Kidney capillary endothelial cell (primary cell): Measurements from ENCODE around the gene PITPNC1.
"Not testable (repeated sequence)": the region's sequence is repeated elsewhere in the genome, so short reads cannot be mapped to it uniquely, and the experiment has no call there.

ENCODE experiments used
- DNase-seq: peaks from one replicate; pipeline ENCODE4 v3.0.0-alpha.2; 2018; ENCODE audit warnings: low spot score

PITPNC1 gene

DNA sequence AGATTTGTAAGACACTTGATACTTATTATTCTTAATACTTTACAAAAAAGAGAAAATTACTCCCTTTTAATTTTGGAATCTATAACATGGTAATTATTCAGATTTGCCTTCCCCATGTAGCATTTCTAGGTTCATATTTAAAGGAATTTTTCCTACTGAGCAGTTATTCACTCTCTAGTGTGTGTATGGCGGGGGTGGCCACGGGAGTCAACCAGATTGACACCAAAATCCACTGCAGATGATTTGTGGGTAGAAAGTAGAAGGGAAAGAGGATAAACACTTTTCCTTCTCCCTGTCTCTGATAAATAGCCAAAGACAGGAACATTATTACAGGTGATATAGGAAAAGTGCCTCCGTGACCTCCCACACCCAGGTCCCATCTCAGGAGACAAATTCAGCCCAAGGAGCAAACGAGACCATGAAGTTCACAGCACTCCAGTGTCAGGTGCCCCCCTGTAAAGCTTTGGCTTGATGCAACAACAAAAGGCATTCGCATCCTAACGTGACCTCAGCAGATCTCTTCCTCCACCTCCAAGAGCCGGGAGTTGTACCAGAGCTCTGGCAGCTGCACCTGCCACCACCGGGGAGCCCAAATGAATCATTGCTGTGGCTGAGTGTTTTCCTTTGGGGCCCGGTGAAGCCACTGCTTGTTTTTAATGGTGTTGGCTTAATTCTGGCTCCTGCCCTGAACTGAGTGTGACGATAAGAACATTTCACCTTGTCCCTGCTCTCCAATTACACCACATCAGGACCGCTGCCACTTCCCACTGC is 248.0 kb downstream of the PITPNC1 start:
- DNase-seq: no peak

- no peak for DNase-seq
Measured at GRCh38 chr17:67625971-67626370, 248.9 kb downstream of the PITPNC1 start.

GRCh38 chr17:67628580-67629013 is 251.5 kb downstream of the PITPNC1 start:
- no peak for DNase-seq

- DNase-seq: peak; percentile 17
Measured at GRCh38 chr17:67629971-67630320, 252.9 kb downstream of the PITPNC1 start.

GRCh38 chr17:67630836-67631235 is 253.8 kb downstream of the PITPNC1 start:
- DNase-seq: not testable (repeated sequence)

DNA sequence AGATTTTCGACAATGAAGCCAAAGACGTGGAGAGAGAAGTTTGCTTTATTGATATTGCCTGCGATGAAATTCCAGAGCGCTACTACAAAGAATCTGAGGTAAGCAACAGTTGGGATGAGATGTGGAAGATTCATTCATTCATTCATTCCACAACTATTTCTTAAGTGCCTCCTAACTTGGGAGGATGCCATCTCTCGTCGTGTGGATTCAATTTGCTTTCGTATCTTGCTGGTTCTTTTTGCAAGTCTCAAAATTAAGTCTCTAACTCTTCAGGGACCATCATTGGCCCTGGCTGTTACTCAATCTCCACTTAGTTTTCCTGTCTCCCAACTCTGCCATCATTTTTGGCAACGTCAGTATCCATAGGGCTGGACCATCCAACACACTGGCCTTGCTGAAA is 255.1 kb downstream of the PITPNC1 start:
- DNase-seq: no peak

DNA sequence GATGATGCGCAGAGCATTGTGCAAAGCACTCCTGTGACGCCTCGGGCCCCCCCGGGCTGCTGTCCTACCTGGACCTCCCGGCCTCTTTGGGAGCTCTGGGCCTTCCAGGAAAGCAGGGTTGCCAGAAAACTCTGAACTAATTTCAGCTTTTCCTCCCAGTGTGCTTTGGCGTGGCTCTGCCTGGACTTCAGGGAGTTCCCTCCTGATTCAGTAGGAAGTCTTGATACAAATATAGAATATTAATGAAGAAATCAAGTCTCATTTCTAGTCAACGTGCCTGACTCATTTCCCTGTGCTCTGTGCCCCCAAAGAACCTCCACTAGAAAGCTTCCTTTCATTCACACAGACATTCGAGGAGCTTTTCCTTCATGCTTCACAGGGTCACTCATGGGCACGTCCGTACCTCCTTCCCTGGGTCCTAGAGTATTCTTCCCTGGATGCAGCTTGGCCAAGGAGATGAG is 256.7 kb downstream of the PITPNC1 start:
- peak; percentile 97 for DNase-seq

- no peak for DNase-seq
Measured at GRCh38 chr17:67635681-67636080, 258.6 kb downstream of the PITPNC1 start.

GRCh38 chr17:67636312-67636711 is 259.2 kb downstream of the PITPNC1 start:
- no peak for DNase-seq

- DNase-seq: no peak
Measured at GRCh38 chr17:67636834-67637520, 259.9 kb downstream of the PITPNC1 start.

DNA sequence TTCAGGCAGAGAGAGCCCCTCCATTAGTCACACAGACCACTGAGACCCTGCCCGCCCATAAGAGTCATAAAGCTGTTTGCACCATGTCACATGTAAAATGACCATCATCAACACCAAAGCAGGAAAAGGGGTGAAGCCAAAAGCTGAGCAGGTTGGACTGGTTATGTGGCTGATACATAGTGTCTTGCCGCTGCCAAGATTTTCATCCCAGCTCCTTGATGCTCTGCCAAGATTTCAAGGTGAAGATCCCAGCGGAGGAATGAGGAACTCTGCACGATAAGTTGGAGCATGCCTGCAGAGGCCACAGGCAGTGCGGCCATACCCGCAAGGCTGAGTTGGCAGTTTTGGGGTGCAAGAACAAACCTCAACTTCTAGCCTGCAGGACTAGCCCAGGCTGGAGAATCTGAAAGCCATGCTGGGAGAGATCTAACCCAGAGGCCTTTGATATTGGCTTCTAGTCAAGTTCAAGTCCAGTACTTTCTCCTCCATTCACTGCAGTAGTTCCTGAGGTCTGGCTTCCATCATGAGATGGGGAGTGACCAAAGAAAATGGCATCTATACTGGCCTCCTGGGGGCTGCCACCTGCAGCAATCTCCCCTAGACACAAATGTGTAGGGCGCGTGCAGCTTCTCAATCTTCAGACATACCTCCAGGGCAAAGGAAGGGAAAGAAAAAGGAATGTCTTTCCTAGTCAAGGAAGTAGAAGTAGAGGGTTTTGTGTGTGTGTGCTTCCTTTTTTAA is 261.0 kb downstream of the PITPNC1 start:
- DNase-seq: no peak

DNA sequence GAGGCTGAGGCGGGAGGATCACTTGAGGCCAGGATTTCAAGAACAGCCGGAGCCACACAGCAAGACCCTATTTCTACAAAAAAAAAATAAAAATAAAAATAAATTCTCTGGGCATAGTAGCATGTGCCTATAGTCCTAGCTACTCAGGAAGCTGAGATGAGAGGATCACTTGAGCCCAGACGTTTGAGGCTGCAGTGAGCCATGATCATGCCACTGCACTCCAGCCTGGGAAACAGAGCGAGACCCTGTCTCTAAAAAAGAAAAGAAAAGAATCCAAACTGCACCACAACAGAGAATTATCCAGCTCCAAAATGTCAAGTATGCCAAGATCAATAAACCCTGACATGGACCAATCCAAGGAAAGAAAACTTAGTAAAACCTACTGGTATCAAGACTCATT is 261.8 kb downstream of the PITPNC1 start:
- no peak for DNase-seq

GRCh38 chr17:67639555-67639954 is 262.5 kb downstream of the PITPNC1 start:
- no peak for DNase-seq

GRCh38 chr17:67639979-67640378 is 262.9 kb downstream of the PITPNC1 start:
- no peak for DNase-seq

DNA sequence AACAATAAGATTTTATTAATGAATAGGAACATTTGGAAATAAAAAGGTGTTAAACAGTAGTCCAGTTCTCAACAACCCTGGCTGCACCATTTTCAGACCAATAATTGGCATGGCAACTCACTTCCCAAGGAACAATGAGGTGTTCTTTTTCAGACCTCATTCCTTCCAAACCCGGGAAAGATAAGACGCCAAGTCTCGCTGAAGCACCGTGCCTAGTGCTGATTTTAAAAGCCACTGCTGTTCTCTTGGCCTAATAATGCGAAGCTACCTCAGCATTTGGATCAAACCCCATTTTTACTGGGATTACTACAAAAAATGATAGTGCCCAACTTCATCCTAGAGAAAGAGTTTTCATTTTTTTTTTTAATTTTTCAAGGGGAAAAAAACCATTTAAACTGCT is 265.4 kb downstream of the PITPNC1 start:
- DNase-seq: no peak

DNA sequence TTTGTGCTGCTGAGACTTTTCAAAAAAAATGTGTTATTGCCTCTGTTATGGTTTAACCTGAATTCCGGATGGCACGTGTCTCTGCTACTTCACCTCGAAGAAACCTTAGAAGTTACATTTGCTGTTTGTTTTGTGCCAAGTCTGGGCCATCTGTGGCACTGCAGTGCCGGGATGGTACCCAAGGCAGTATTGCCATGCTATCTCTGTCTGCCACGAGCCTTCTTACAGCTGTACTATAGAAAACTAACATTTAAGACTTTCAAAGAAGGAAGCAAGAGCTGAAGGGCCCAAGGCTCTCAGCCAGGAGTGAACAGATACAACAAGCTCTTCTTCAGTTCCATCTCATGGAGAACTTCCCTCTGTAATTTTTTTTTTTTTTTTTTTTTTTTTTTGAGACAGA is 267.0 kb downstream of the PITPNC1 start:
- no peak for DNase-seq

DNA sequence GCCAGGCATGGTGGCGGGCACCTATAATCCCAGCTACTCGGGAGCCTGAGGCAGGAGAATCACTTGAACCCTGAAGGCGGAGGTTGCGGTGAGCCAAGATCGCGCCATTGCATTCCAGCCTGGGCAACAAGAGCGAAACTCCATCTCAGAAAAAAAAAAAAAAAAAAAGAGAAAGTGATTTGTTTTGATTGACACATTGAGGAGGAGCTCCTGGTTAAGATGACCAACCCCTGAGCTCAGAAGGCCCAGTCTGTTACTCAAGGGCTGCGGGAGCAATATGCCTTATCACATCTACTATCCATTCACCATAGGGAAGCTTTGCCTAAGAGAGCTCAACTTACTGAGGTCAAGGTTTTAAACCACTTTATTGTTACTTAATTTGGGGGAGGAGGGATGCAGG is 268.1 kb downstream of the PITPNC1 start:
- DNase-seq: not testable (repeated sequence)

- DNase-seq: no peak
Measured at GRCh38 chr17:67646472-67646871, 269.4 kb downstream of the PITPNC1 start.

DNA sequence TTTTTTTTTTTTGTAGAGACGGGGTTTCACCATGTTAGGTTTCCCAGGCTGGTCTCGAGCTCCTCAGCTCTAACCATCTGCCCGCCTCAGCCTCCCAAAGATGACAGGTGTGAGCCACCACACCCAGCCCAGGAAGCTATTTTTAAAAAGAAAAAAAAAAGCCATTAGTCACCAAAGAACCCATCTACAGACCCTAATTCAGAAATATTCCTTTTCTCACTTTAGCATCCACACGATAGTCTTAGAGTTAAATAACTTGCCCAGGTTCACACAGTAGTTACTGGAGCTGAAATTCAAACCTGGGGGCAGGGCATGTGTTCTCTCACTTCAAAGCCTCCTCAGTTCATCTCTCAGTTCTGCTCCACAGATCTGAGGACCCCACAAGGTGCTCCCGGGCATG is 270.4 kb downstream of the PITPNC1 start:
- DNase-seq: no peak

GRCh38 chr17:67648032-67648905 is 271.2 kb downstream of the PITPNC1 start:
- no peak for DNase-seq

- not testable (repeated sequence) for DNase-seq
Measured at GRCh38 chr17:67648906-67649295, 271.8 kb downstream of the PITPNC1 start.

GRCh38 chr17:67649891-67650290 is 272.8 kb downstream of the PITPNC1 start:
- no peak for DNase-seq
